Loucy (cell line): ENCODE results near the gene ZNF888.
"Not testable (repeated sequence)": the region's sequence is repeated elsewhere in the genome, so short reads cannot be mapped to it uniquely, and the experiment has no call there.

Source experiments
- H2AFZ ChIP-seq: fragments of 200-600 bp; sonication (generic); 2 replicates; pipeline ENCODE4 v1.6.0; 2016; ENCODE audit warnings: antibody characterized with exemption, mild to moderate bottlenecking, low read length, moderate library complexity
- H3F3A ChIP-seq: fragments of 200-600 bp; 2 replicates; pipeline ENCODE4 v1.6.0; 2016; ENCODE audit warnings: antibody characterized with exemption, low read depth, mild to moderate bottlenecking
- H3K27me3 ChIP-seq: fragments of 200-600 bp; sonication (generic); 2 replicates; pipeline ENCODE4 v1.6.1; 2014; ENCODE audit warnings: low read length, mild to moderate bottlenecking; ENCODE audit not compliant: insufficient read depth, poor library complexity, severe bottlenecking
- H3K36me3 ChIP-seq: fragments of 200-600 bp; sonication (generic); 2 replicates; pipeline ENCODE4 v1.6.1; 2016; ENCODE audit warnings: low read length; ENCODE audit not compliant: insufficient read depth
- H3K4me1 ChIP-seq: fragments of 200-600 bp; sonication (generic); 2 replicates; pipeline ENCODE4 v1.5.1; 2014; ENCODE audit warnings: low read length, mild to moderate bottlenecking; ENCODE audit not compliant: insufficient read depth, poor library complexity, severe bottlenecking
- H3K4me2 ChIP-seq: fragments of 200-600 bp; sonication (generic); 2 replicates; pipeline ENCODE4 v1.6.0; 2014; ENCODE audit warnings: antibody characterized with exemption, low read length, low read depth, mild to moderate bottlenecking; ENCODE audit not compliant: poor library complexity, severe bottlenecking
- H3K4me3 ChIP-seq: fragments of 200-600 bp; sonication (generic); 2 replicates; pipeline ENCODE4 v1.5.1; 2014; ENCODE audit warnings: low read length, mild to moderate bottlenecking, mixed read lengths; ENCODE audit not compliant: poor library complexity, severe bottlenecking
- H3K79me2 ChIP-seq: fragments of 200-600 bp; sonication (generic); 2 replicates; pipeline ENCODE4 v1.6.1; 2014; ENCODE audit warnings: low read length; ENCODE audit not compliant: insufficient read depth
- H3K9ac ChIP-seq: fragments of 200-600 bp; sonication (generic); 2 replicates; pipeline ENCODE4 v1.6.0; 2014; ENCODE audit warnings: mild to moderate bottlenecking, low read depth, low read length, moderate library complexity; ENCODE audit not compliant: poor library complexity, severe bottlenecking
- H3K9me2 ChIP-seq: fragments of 200-600 bp; sonication (generic); replicated peaks from 2 replicates; pipeline ENCODE4 v1.6.1; 2016; ENCODE audit warnings: low read depth, low read length, mixed read lengths
- H3K9me3 ChIP-seq: fragments of 200-600 bp; sonication (generic); 2 replicates; pipeline ENCODE4 v1.6.1; 2014; ENCODE audit warnings: mild to moderate bottlenecking, antibody characterized with exemption, low read length, low read depth; ENCODE audit not compliant: insufficient read depth
- H4K20me1 ChIP-seq: fragments of 200-600 bp; sonication (generic); 2 replicates; pipeline ENCODE4 v1.6.0; 2014; ENCODE audit warnings: antibody characterized with exemption, low read length, mild to moderate bottlenecking; ENCODE audit not compliant: insufficient read depth, poor library complexity, severe bottlenecking
- CTCF ChIP-seq: fragments of 200-600 bp; sonication (generic); conservative IDR thresholded peaks from 2 replicates; pipeline ENCODE4 v1.5.1; 2014; ENCODE audit warnings: mild to moderate bottlenecking, antibody characterized with exemption, low read length
- EZH2phosphoT487 ChIP-seq: fragments of 200-600 bp; IDR thresholded peaks from 2 replicates; pipeline ENCODE4 v1.6.1; 2018; ENCODE audit warnings: antibody characterized with exemption, mild to moderate bottlenecking, moderate library complexity, borderline replicate concordance

ZNF888 gene

GRCh38 chr19:52901842-52902241 is 21.4 kb downstream of the ZNF888 start:
- no peaks in the 10 kb centered on the region for H3K27me3 ChIP-seq
- TF ChIP-seq CTCF (no peak), EZH2phosphoT487 (no peak)
- no peaks in the 10 kb centered on the region for H3K9me2 ChIP-seq
- H3F3A ChIP-seq = no peaks in the 10 kb centered on the region
- no peak overlapping the region for H2AFZ ChIP-seq
- H4K20me1 ChIP-seq = peaks cover 1% of the 10 kb centered on the region
- no peak overlapping the region for H3K4me2 ChIP-seq
- no peak overlapping the region for H3K4me3 ChIP-seq
- no peaks in the 10 kb centered on the region for H3K4me1 ChIP-seq
- no peaks in the 10 kb centered on the region for H3K9me3 ChIP-seq
- H3K9ac ChIP-seq = no peak overlapping the region
- peaks cover 6% of the 10 kb centered on the region for H3K79me2 ChIP-seq
- peaks cover 11% of the 10 kb centered on the region; the same call in 1 of the 2 replicates for H3K36me3 ChIP-seq

GRCh38 chr19:52898596-52898995 is 24.6 kb downstream of the ZNF888 start:
- H3K4me2 ChIP-seq, H3K36me3 ChIP-seq, H3K27me3 ChIP-seq, H3F3A ChIP-seq, H3K4me1 ChIP-seq, H3K4me3 ChIP-seq, H3K9me3 ChIP-seq, H3K9ac ChIP-seq, H2AFZ ChIP-seq, H3K9me2 ChIP-seq, H4K20me1 ChIP-seq: not testable (repeated sequence)
- peaks cover 37% of the 10 kb centered on the region for H3K79me2 ChIP-seq

- H3K27me3 ChIP-seq = no peaks in the 10 kb centered on the region
- peak overlapping the region; percentile 88 for H2AFZ ChIP-seq
- no peaks in the 10 kb centered on the region for H3K36me3 ChIP-seq
- TF ChIP-seq CTCF = no peak
- TF ChIP-seq EZH2phosphoT487 = no peak
- H3K9me3 ChIP-seq = no peaks in the 10 kb centered on the region
- peaks cover 6% of the 10 kb centered on the region for H3K4me1 ChIP-seq
- H3F3A ChIP-seq = no peaks in the 10 kb centered on the region
- H3K79me2 ChIP-seq = peaks cover 37% of the 10 kb centered on the region
- H3K9ac ChIP-seq = no peak overlapping the region
- H3K9me2 ChIP-seq = no peaks in the 10 kb centered on the region
- peak overlapping the region; percentile 94 for H3K4me3 ChIP-seq
- peak overlapping the region; percentile 47 for H3K4me2 ChIP-seq
- H4K20me1 ChIP-seq = peaks cover 7% of the 10 kb centered on the region
These were observed 25.1 kb downstream of the ZNF888 start for GRCh38 chr19:52898101-52898500.

- Histone ChIP-seq H4K20me1 (peaks cover 7% of the 10 kb centered on the region), H2AFZ (peak within 1 kb of the TSS; percentile 93), H3K9ac (peak within 1 kb of the TSS; percentile 96), H3K9me2 (no peaks in the 10 kb centered on the region), H3K4me3 (peak within 1 kb of the TSS; percentile 94), H3K79me2 (peaks cover 37% of the 10 kb centered on the region), H3K27me3 (no peaks in the 10 kb centered on the region), H3F3A (no peaks in the 10 kb centered on the region), H3K4me2 (peak within 1 kb of the TSS; percentile 81), H3K36me3 (no peaks in the 10 kb centered on the region), H3K9me3 (no peaks in the 10 kb centered on the region), H3K4me1 (peaks cover 6% of the 10 kb centered on the region)
- TF ChIP-seq CTCF (no peak), EZH2phosphoT487 (no peak)
These were observed 25.9 kb downstream of the ZNF888 start, which contains the start of gene ZNF320 for GRCh38 chr19:52897138-52897935. Gene ZNF320, minus strand, starts transcription at chr19:52897635. Its CDS starts 7,380 bp downstream, at chr19:52890255.
